Memory B cell (primary cell): Measurements from ENCODE around the gene PDE4D.

Source experiments
- ATAC-seq: fragments of 150-1000 bp; cut with Tn5 transposase; 2 replicates; pipeline ENCODE4 v1.10.0; 2021; ENCODE audit warnings: low read depth, mild to moderate bottlenecking, moderate library complexity
- DNase-seq, 2 donors: peaks; one replicate each; pipeline ENCODE4 v3.0.0; 2022; ENCODE audit warnings: low spot score in 2 of 2
- H3K27ac Mint-ChIP-seq: one replicate; pipeline ENCODE4 v1.8.0; 2022; ENCODE audit warnings: mild to moderate bottlenecking, moderate library complexity, mixed read lengths
- H3K27me3 Mint-ChIP-seq: one replicate; pipeline ENCODE4 v1.8.0; 2022; ENCODE audit warnings: mixed read lengths
- H3K36me3 Mint-ChIP-seq: one replicate; pipeline ENCODE4 v1.8.0; 2022; ENCODE audit warnings: mild to moderate bottlenecking, mixed read lengths
- H3K4me1 Mint-ChIP-seq: one replicate; pipeline ENCODE4 v1.8.0; 2022; ENCODE audit warnings: mixed read lengths
- H3K4me3 Mint-ChIP-seq: one replicate; pipeline ENCODE4 v1.8.0; 2022; ENCODE audit warnings: mild to moderate bottlenecking, moderate library complexity, mixed read lengths
- H3K9me3 Mint-ChIP-seq: one replicate; pipeline ENCODE4 v1.8.0; 2022; ENCODE audit warnings: mixed read lengths

Gene PDE4D

GRCh38 chr5:58985311-58985710 is 908.2 kb downstream of the PDE4D start:
- ATAC-seq (no peak), DNase-seq (no peak)
- no peak overlapping the region for H3K27ac Mint-ChIP-seq
- no peaks in the 10 kb centered on the region for H3K9me3 Mint-ChIP-seq
- H3K36me3 Mint-ChIP-seq, result peaks cover 2% of the 10 kb centered on the region
- H3K27me3 Mint-ChIP-seq, result no peaks in the 10 kb centered on the region
- H3K4me1 Mint-ChIP-seq, result no peaks in the 10 kb centered on the region
- no peak overlapping the region for H3K4me3 Mint-ChIP-seq

- Mint-ChIP-seq H3K27me3 (no peaks in the 10 kb centered on the region), H3K4me3 (no peak overlapping the region), H3K27ac (no peak overlapping the region), H3K4me1 (no peaks in the 10 kb centered on the region), H3K9me3 (no peaks in the 10 kb centered on the region), H3K36me3 (peaks cover 2% of the 10 kb centered on the region)
- DNase-seq (no peak), ATAC-seq (no peak)
These were observed 909.7 kb downstream of the PDE4D start for GRCh38 chr5:58983526-58984452.

- Mint-ChIP-seq H3K36me3 (peaks cover 2% of the 10 kb centered on the region), H3K4me1 (no peaks in the 10 kb centered on the region), H3K9me3 (no peaks in the 10 kb centered on the region), H3K27me3 (peaks cover 2% of the 10 kb centered on the region), H3K4me3 (no peak overlapping the region), H3K27ac (no peak overlapping the region)
- no peak for ATAC-seq
- no peak for DNase-seq
These were observed 912.6 kb downstream of the PDE4D start for GRCh38 chr5:58980890-58981289.

GRCh38 chr5:58979090-58979489 is 914.4 kb downstream of the PDE4D start:
- no peaks in the 10 kb centered on the region for H3K9me3 Mint-ChIP-seq
- ATAC-seq (no peak), DNase-seq (no peak)
- H3K4me3 Mint-ChIP-seq, result no peak overlapping the region
- peaks cover 7% of the 10 kb centered on the region for H3K36me3 Mint-ChIP-seq
- H3K4me1 Mint-ChIP-seq, result no peaks in the 10 kb centered on the region
- H3K27ac Mint-ChIP-seq, result no peak overlapping the region
- H3K27me3 Mint-ChIP-seq, result peaks cover 2% of the 10 kb centered on the region

GRCh38 chr5:58974601-58975000 is 918.9 kb downstream of the PDE4D start:
- no peak for DNase-seq
- peaks cover 2% of the 10 kb centered on the region for H3K27me3 Mint-ChIP-seq
- H3K4me1 Mint-ChIP-seq, result no peaks in the 10 kb centered on the region
- H3K27ac Mint-ChIP-seq, result no peak overlapping the region
- no peak for ATAC-seq
- no peaks in the 10 kb centered on the region for H3K9me3 Mint-ChIP-seq
- peaks cover 5% of the 10 kb centered on the region for H3K36me3 Mint-ChIP-seq
- H3K4me3 Mint-ChIP-seq, result no peak overlapping the region

GRCh38 chr5:58974083-58974482 is 919.4 kb downstream of the PDE4D start:
- no peaks in the 10 kb centered on the region for H3K4me1 Mint-ChIP-seq
- no peak for DNase-seq

GRCh38 chr5:58972301-58972700 is 921.2 kb downstream of the PDE4D start:
- ATAC-seq (no peak), DNase-seq (no peak)
- no peak overlapping the region for H3K27ac Mint-ChIP-seq
- H3K27me3 Mint-ChIP-seq, result no peaks in the 10 kb centered on the region
- H3K4me1 Mint-ChIP-seq, result peaks cover 1% of the 10 kb centered on the region
- H3K4me3 Mint-ChIP-seq, result no peak overlapping the region
- H3K36me3 Mint-ChIP-seq, result peaks cover 5% of the 10 kb centered on the region
- H3K9me3 Mint-ChIP-seq, result no peaks in the 10 kb centered on the region

More at GRCh38 chr5:58974083-58974482, 919.4 kb downstream of the PDE4D start:
- Mint-ChIP-seq H3K9me3 (no peaks in the 10 kb centered on the region), H3K27me3 (peaks cover 2% of the 10 kb centered on the region), H3K27ac (no peak overlapping the region), H3K36me3 (peaks cover 5% of the 10 kb centered on the region), H3K4me3 (no peak overlapping the region)
- no peak for ATAC-seq

- Mint-ChIP-seq H3K4me1 (peaks cover 3% of the 10 kb centered on the region), H3K27ac (no peak overlapping the region), H3K36me3 (peaks cover 5% of the 10 kb centered on the region), H3K27me3 (no peaks in the 10 kb centered on the region), H3K9me3 (no peaks in the 10 kb centered on the region), H3K4me3 (no peak overlapping the region)
- DNase-seq (no peak), ATAC-seq (no peak)
These were observed 922.8 kb downstream of the PDE4D start for GRCh38 chr5:58970766-58971165.

- Mint-ChIP-seq H3K4me3 (no peak overlapping the region), H3K27ac (no peak overlapping the region), H3K4me1 (peaks cover 3% of the 10 kb centered on the region), H3K9me3 (no peaks in the 10 kb centered on the region), H3K36me3 (peaks cover 3% of the 10 kb centered on the region), H3K27me3 (no peaks in the 10 kb centered on the region)
- ATAC-seq (no peak), DNase-seq (no peak)
These were observed 923.7 kb downstream of the PDE4D start for GRCh38 chr5:58969795-58970194.

GRCh38 chr5:58969253-58969652 is 924.3 kb downstream of the PDE4D start:
- Mint-ChIP-seq H3K9me3 (no peaks in the 10 kb centered on the region), H3K27me3 (no peaks in the 10 kb centered on the region), H3K4me1 (peaks cover 3% of the 10 kb centered on the region), H3K36me3 (no peaks in the 10 kb centered on the region), H3K27ac (no peak overlapping the region), H3K4me3 (no peak overlapping the region)
- no peak for DNase-seq
- ATAC-seq, result no peak

GRCh38 chr5:58968350-58968749 is 925.2 kb downstream of the PDE4D start:
- DNase-seq, result no peak
- Mint-ChIP-seq H3K9me3 (no peaks in the 10 kb centered on the region), H3K27me3 (peaks cover 4% of the 10 kb centered on the region), H3K4me3 (no peak overlapping the region), H3K27ac (no peak overlapping the region), H3K4me1 (peaks cover 3% of the 10 kb centered on the region), H3K36me3 (no peaks in the 10 kb centered on the region)
- no peak for ATAC-seq

- Mint-ChIP-seq H3K9me3 (no peaks in the 10 kb centered on the region), H3K36me3 (no peaks in the 10 kb centered on the region), H3K4me1 (peaks cover 3% of the 10 kb centered on the region), H3K27ac (no peak overlapping the region), H3K4me3 (no peak overlapping the region), H3K27me3 (peaks cover 4% of the 10 kb centered on the region)
- DNase-seq (no peak), ATAC-seq (no peak)
These were observed 925.8 kb downstream of the PDE4D start for GRCh38 chr5:58967597-58968281.

- Mint-ChIP-seq H3K27me3 (peaks cover 6% of the 10 kb centered on the region), H3K9me3 (no peaks in the 10 kb centered on the region), H3K27ac (no peak overlapping the region), H3K4me1 (peaks cover 9% of the 10 kb centered on the region), H3K36me3 (no peaks in the 10 kb centered on the region), H3K4me3 (no peak overlapping the region)
- ATAC-seq (no peak), DNase-seq (no peak)
These were observed 927.7 kb downstream of the PDE4D start for GRCh38 chr5:58965677-58966414.

GRCh38 chr5:58963821-58964220 is 929.7 kb downstream of the PDE4D start:
- H3K27ac Mint-ChIP-seq, result no peak overlapping the region
- H3K36me3 Mint-ChIP-seq, result no peaks in the 10 kb centered on the region
- DNase-seq (no peak), ATAC-seq (no peak)
- H3K9me3 Mint-ChIP-seq, result no peaks in the 10 kb centered on the region
- H3K27me3 Mint-ChIP-seq, result peaks cover 6% of the 10 kb centered on the region
- H3K4me3 Mint-ChIP-seq, result no peak overlapping the region
- peaks cover 9% of the 10 kb centered on the region for H3K4me1 Mint-ChIP-seq
